Left hindlimb (tissue), 1 donor: ENCODE results near the gene KIF22.
A peak's percentile ranks its signal among the peaks of the same experiment; 100 is the strongest.
"Not testable (repeated sequence)": the region's sequence is repeated elsewhere in the genome, so short reads cannot be mapped to it uniquely, and the experiment has no call there.

ENCODE experiments used
- DNase-seq: peaks from one replicate; pipeline ENCODE4 v3.0.0-alpha.2; 2018

Gene KIF22

GRCh38 chr16:29767062-29767461, 23.5 kb upstream of the KIF22 start:
- DNase-seq: no peak

DNA sequence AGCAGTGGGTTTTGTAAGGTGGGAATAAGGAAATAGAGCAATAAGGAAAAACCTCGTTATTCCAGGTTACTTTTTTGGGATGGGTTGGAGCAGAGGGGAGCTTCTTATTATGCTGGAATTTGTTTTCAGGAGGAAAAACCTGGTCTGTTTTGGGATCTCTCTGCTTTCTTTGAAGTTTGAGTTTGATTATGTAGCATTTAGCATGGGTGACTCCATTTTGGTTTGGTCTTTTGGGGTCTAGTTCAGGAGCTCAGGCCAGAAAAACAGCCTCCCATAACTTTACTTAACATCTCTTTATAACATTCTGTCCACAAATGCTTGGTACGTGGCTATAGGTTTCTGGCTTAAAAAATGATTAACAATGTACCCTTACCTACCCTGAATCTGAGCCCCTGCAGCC, 21.0 kb upstream of the KIF22 start:
- no peak for DNase-seq

DNA sequence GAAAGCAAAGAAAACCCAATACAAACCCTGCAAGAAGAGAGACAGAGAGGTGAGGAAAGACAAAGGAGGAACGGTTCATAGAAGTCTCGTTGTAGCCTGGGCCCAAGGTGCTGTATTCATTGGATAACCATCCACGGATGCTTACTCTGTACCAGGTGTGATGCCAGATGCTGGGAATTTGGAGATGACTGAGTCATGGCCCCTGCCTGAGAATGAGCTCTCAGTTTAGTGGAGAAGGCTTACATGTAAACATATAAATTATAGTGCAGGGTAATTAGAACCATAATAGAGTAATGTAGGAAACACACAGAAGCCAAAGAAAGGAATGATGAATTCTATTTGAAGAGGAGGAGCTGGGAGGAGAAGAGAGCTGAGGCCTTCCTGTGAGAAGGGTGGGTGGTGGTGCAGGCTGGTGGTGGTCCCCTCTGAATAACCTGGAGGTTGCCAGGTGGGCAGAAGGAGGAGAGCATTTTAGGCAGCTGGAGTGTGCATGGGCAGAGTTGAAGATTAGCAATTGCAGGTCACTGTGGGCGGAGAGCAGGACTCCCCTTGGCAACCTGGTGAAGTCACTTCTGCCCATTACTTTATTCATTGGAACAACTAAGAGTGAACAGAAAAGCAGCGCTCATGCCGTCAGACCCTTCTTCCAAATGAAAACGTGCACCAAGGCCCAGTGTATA, 20.2 kb upstream of the KIF22 start:
- no peak for DNase-seq

- not testable (repeated sequence) for DNase-seq
These were observed 18.2 kb upstream of the KIF22 start for GRCh38 chr16:29772330-29772729.

DNA sequence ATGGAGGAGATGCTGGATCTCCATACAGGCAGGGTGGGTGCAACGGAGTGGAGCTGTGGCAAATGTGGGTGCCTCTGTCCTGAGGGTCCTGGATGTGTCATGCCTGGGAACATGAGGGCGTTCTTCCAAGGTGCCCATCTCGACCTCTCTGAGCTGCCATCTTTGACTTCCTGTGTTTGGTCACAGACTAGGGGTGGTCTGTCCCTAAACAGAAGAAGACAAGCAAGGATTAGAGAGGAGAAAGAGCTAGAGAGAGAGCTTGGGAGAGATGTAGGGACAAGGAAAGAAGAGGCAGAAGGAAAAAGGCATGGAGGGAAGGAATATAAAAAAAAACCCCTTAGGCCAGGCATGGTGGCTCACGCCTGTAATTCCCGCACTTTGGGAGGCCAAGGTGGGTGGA, 15.8 kb upstream of the KIF22 start:
- no peak for DNase-seq

- no peak for DNase-seq
These were observed 14.7 kb upstream of the KIF22 start for GRCh38 chr16:29775742-29776408.

- no peak for DNase-seq
These were observed 12.8 kb upstream of the KIF22 start, which contains the start of gene ZG16 for GRCh38 chr16:29777576-29778350. Gene ZG16, plus strand, starts transcription at chr16:29778256. Its CDS starts 1,011 bp downstream, at chr16:29779267.

DNA sequence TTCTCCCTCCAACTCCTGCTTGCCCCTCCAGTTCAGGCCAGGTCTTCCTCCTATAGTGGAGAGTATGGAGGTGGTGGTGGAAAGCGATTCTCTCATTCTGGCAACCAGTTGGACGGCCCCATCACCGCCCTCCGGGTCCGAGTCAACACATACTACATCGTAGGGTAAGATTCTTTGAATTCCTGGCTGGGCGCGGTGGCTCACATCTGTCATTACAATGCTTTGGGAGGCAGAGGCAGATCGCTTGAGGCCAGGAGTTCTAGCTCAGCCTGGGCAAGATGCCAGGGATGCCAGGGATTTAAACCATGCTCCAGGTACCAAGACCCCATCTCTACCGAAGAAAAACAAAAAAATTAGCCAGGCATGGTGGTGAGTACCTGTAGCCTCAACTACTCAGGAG, 11.1 kb upstream of the KIF22 start:
- no peak for DNase-seq

- not testable (repeated sequence) for DNase-seq
These were observed 7.2 kb upstream of the KIF22 start for GRCh38 chr16:29783094-29783953.

DNA sequence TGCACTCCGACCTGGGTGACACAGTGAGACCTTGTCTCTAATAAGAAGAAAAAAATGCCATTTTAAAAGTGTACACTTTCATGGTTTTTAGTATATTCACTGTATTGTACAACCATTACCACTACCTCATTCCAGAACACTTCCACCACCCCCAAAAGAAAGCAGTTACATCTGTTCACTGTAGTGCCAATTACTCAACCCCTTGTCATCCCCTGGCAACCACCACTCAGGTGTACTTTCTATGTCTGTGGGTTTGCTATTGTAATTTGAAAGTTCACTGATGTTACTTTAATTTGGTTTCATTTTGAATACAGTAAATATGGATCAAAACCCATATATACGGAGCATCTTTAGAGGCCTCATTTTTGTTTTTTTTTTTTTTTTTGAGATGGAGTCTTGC, 6.4 kb upstream of the KIF22 start:
- DNase-seq: no peak

GRCh38 chr16:29784901-29785500, 5.5 kb upstream of the KIF22 start:
- peak; percentile 59 for DNase-seq

GRCh38 chr16:29787155-29787554, 3.4 kb upstream of the KIF22 start:
- DNase-seq: not testable (repeated sequence)

GRCh38 chr16:29789775-29790182, 772 bp upstream of the KIF22 start:
- no peak for DNase-seq

DNA sequence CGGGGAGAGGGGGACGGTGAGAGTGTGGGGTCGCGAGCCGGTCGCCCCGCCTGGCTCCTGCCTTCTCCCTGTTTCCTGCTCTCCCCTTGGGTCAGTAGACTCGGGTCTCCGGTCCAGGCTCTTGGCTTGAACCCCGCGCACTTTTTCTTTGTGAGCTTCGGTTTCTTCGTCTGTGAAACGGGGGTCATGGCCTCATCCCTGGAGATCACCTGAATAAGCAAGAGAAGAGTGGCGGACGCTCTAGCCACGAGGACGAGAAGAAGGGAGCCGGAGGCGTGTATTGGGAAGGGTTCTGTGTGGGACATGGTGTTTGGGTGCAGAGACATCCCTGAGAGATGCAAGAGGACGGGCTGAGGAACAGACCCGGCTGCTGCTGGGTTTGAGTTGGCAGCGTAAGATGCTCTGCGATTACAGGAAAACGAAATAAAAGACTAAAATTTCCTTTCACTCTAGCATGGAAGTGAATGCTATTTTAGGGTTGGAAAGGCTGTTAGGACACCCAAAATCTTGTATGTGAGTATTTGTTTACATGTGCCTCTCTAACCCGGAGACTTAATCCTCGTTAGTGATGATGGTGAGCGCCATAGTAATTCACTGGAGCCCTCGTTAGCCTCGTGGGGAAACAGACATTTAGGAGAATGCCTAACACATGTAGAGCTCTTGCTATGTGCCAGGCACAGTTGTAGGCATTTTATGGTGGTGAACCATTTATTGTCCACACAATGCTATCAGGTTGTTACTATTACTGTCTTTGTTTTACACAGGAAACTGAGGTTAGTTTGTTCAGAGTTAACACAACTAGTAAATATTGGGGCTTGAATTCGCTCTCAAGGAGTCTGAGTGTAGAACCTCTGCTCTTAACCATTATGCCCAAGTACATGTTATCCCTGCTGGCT, 646 bp downstream of the KIF22 start:
- no peak for DNase-seq

GRCh38 chr16:29791845-29792807, 1.6 kb downstream of the KIF22 start:
- DNase-seq: no peak

DNA sequence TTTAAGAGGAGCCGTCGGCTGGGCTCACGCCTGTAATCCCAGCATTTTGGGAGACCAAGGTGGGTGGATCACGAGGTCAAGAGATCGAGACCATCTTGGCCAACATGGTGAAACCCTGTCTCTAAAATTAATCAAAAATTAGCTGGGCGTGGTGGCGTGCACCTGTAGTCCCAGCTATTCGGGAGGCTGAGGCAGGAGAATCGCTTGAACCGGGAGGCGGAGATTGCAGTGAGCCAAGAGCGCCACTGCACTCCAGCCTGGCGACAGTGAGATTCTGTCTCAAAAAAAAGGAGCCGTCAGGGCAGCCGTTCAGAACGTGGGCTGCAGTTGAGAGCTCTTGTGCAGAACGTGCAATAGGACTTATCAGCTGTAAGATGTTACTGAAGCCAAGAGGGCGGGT, 2.6 kb downstream of the KIF22 start:
- DNase-seq: not testable (repeated sequence)

DNA sequence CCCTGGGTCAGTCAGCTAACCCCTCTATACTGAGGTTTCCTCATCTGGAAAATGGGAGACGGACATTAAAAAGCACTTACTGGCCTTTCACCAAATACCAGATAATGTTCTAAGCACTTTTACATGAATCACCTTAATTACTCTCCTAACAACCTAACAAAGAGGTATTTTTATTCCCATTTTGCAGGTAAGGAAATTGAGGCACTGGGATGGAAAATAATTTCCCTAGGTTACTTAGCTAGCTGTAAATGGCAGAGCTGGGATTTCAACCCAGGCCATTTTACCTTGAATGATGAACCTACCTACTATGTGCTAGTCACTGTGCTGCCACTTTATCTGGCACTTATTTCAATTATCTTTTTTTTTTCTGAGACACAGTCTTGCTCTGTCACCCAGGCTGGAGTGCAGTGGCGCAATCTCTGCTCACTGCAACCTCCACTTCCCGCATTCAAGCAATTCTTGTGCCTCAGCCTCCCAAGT, 3.7 kb downstream of the KIF22 start:
- no peak for DNase-seq

DNA sequence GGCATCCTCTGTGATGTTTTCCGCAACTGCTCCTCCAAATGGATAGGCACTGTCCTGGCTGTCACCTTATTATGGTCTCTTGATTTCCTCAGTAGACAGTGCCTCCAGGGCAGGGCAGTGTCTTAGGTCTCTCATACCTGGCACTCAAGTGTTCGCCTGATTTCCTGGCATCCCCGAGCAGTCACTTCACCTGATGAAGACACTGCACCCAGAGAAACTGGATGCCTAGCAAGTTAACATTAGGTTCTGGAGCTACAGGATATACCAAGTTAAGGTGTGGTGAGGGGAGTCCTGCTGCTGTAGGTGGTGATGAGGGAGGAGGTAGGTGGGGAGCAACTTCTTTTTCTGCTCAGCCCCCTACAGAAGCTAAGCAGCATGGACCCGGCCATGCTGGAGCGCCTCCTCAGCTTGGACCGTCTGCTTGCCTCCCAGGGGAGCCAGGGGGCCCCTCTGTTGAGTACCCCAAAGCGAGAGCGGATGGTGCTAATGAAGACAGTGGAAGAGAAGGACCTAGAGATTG, 11.9 kb downstream of the KIF22 start:
- DNase-seq: no peak

- no peak for DNase-seq
These were observed 13.5 kb downstream of the KIF22 start for GRCh38 chr16:29804020-29804419.
